HL-60 (cell line): Measurements from ENCODE around the gene COMMD9.
A peak's percentile ranks its signal among the peaks of the same experiment; 100 is the strongest.

Experiments used
- DNase-seq, 2 experiments: peaks; one replicate each; pipeline ENCODE4 v3.0.0-alpha.2; 2010 to 2020; ENCODE audit warnings: low read depth in 1 of 2, low spot score in 1 of 2
- H3K27ac ChIP-seq: fragments of 250-450 bp; sonication (Bioruptor Pico); replicated peaks from 2 replicates; pipeline ENCODE4 v1.5.1; 2020; ENCODE audit warnings: mild to moderate bottlenecking, moderate library complexity
- H3K27me3 ChIP-seq: fragments of 250-450 bp; sonication (Bioruptor Pico); 2 replicates; pipeline ENCODE4 v1.5.1; 2021; ENCODE audit warnings: mild to moderate bottlenecking, moderate library complexity; ENCODE audit not compliant: insufficient read depth, poor library complexity, severe bottlenecking
- H3K4me3 ChIP-seq: replicated peaks from 2 replicates; pipeline ENCODE4 v1.5.1; 2011; ENCODE audit warnings: mild to moderate bottlenecking, control low read depth, low read length; ENCODE audit not compliant: insufficient read depth
- CTCF ChIP-seq: IDR thresholded peaks from one replicate; pipeline ENCODE4 v1.5.1; 2011; ENCODE audit warnings: low read length, control low read depth, inconsistent platforms; ENCODE audit not compliant: insufficient read depth
- GABPA ChIP-seq: IDR thresholded peaks from 2 replicates; pipeline ENCODE4 v1.6.1; 2012; ENCODE audit warnings: low read depth
- POLR2AphosphoS5 ChIP-seq: IDR thresholded peaks from 2 replicates; pipeline ENCODE4 v1.6.1; 2012; ENCODE audit warnings: low read depth
- REST ChIP-seq: IDR thresholded peaks from 2 replicates; pipeline ENCODE4 v1.6.1; 2012; ENCODE audit warnings: low read depth; ENCODE audit not compliant: insufficient replicate concordance
- SPI1 ChIP-seq: IDR thresholded peaks from 2 replicates; pipeline ENCODE4 v1.6.1; 2012; ENCODE audit warnings: low read depth, mild to moderate bottlenecking, borderline replicate concordance

The COMMD9 gene

DNA sequence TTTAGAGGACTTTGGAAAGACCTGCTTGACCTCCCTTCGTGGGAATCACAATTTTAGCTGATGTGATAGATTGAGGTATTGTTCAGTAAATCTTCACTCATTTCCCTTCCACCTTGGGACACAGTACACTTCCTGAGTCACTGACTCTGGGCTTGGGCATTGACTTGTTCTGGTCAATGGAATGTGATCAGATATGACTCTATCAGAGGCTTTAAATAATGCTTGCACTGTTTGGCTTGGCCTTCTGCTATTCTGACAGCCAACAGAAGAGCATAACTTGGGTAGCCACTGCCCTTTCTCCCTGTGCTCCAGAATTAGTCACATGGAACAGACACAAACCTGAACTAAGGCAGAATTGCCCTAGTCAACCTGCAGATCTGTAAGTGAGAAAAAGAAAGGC is 19.4 kb upstream of the COMMD9 start:
- DNase-seq = no peak
- H3K27ac ChIP-seq = no peak overlapping the region
- H3K27me3 ChIP-seq = no peaks in the 10 kb centered on the region
- no peak overlapping the region for H3K4me3 ChIP-seq
- TF ChIP-seq GABPA = no peak
- TF ChIP-seq REST = no peak
- no peak for TF ChIP-seq SPI1
- no peak for TF ChIP-seq CTCF
- no peak for TF ChIP-seq POLR2AphosphoS5

DNA sequence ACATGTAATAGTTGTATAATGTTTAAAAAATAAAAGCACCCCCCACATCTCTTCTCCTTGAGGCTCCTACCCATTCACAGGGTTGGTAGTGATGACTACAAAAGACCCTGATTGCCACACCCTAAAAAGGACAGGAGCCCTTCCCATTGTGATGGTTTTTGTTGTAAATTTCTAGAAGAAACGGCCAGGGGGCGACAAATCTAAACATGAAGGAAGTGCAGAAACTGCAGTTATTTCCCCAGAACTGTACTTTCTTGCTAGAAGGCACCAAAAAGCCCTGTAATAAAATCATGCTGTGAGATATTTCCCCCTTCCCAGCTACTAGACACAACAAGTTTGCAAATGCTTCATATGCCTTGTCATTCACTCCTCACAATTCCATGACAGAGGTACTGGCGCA is 17.7 kb upstream of the COMMD9 start:
- DNase-seq = peak in 1 of 2 experiments; percentile 36
- Histone ChIP-seq H3K27me3 (no peaks in the 10 kb centered on the region), H3K27ac (no peak overlapping the region), H3K4me3 (no peak overlapping the region)
- no peak for TF ChIP-seq SPI1
- no peak for TF ChIP-seq CTCF
- TF ChIP-seq REST = no peak
- TF ChIP-seq GABPA = no peak
- no peak for TF ChIP-seq POLR2AphosphoS5

DNA sequence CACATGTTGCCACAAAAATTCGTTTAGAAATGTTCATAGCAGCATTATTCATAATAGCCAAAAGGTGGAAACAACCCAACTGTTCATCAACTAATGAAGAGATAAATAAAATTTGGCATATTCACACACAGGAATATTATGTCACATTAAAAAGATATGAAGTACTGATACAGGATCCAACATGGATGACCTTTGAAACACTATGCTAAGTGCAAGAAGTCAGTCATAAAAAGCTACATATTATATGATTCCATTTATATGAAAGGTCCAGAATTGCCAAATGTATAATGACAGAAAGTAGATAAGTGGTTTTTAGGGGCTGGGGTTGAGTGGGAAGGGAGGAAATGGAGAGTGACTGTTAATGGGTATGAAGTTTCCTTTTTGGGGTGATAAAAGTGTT is 15.8 kb upstream of the COMMD9 start:
- H3K27me3 ChIP-seq = no peaks in the 10 kb centered on the region
- no peak for DNase-seq

More for the DNA sequence above, 15.8 kb upstream of the COMMD9 start:
- H3K4me3 ChIP-seq = no peak overlapping the region
- no peak overlapping the region; the same call in 1 of the 2 replicates for H3K27ac ChIP-seq
- TF ChIP-seq SPI1 (no peak), GABPA (no peak), POLR2AphosphoS5 (no peak), REST (no peak), CTCF (no peak)
